HG02970 (cell line): ENCODE measurements around the gene ST8SIA2.

ENCODE experiments used
- ATAC-seq: cut with Tn5 transposase; IDR thresholded peaks from one replicate; pipeline ENCODE4 v1.9.1; 2021; ENCODE audit warnings: mild to moderate bottlenecking, moderate library complexity, moderate number of reproducible peaks; ENCODE audit not compliant: unreplicated experiment, low FRiP score

The ST8SIA2 gene

GRCh38 chr15:92395098-92395635, 1.5 kb downstream of the ST8SIA2 start:
- ATAC-seq: no peak

GRCh38 chr15:92399271-92399950, 5.7 kb downstream of the ST8SIA2 start:
- no peak for ATAC-seq

- ATAC-seq: no peak
Measured at GRCh38 chr15:92400573-92400972, 6.9 kb downstream of the ST8SIA2 start.

GRCh38 chr15:92400980-92401787, 7.5 kb downstream of the ST8SIA2 start:
- no peak for ATAC-seq

GRCh38 chr15:92402751-92403150, 9.1 kb downstream of the ST8SIA2 start:
- no peak for ATAC-seq

- ATAC-seq: no peak
Measured at GRCh38 chr15:92405942-92406341, 12.3 kb downstream of the ST8SIA2 start.

GRCh38 chr15:92407321-92407720, 13.6 kb downstream of the ST8SIA2 start:
- ATAC-seq: no peak

GRCh38 chr15:92407916-92408315, 14.2 kb downstream of the ST8SIA2 start:
- ATAC-seq: no peak

- no peak for ATAC-seq
Measured at GRCh38 chr15:92409006-92409405, 15.3 kb downstream of the ST8SIA2 start.

- ATAC-seq: no peak
Measured at GRCh38 chr15:92409521-92409920, 15.8 kb downstream of the ST8SIA2 start.

- ATAC-seq: no peak
Measured at GRCh38 chr15:92410537-92410936, 16.9 kb downstream of the ST8SIA2 start.

GRCh38 chr15:92411256-92411655, 17.6 kb downstream of the ST8SIA2 start:
- no peak for ATAC-seq

GRCh38 chr15:92413510-92413909, 19.8 kb downstream of the ST8SIA2 start:
- ATAC-seq: no peak

- ATAC-seq: no peak
Measured at GRCh38 chr15:92415639-92416297, 22.1 kb downstream of the ST8SIA2 start.

- ATAC-seq: no peak
Measured at GRCh38 chr15:92416557-92416956, 22.9 kb downstream of the ST8SIA2 start.

- ATAC-seq: no peak
Measured at GRCh38 chr15:92417716-92418115, 24.0 kb downstream of the ST8SIA2 start.

- no peak for ATAC-seq
Measured at GRCh38 chr15:92418864-92419263, 25.2 kb downstream of the ST8SIA2 start.

GRCh38 chr15:92421976-92422375, 28.3 kb downstream of the ST8SIA2 start:
- no peak for ATAC-seq

GRCh38 chr15:92425578-92426225, 32.0 kb downstream of the ST8SIA2 start:
- ATAC-seq: no peak

GRCh38 chr15:92429378-92430068, 35.8 kb downstream of the ST8SIA2 start:
- ATAC-seq: no peak
